Mucosa of stomach (tissue), 1 donor: ENCODE data around the gene C13orf42.

ENCODE experiments used
- H3K27me3 ChIP-seq: one replicate; pipeline ENCODE4 v1.7.0; 2013; ENCODE audit warnings: mild to moderate bottlenecking, low read length; ENCODE audit not compliant: control insufficient read depth, insufficient read depth
- H3K36me3 ChIP-seq: one replicate; pipeline ENCODE4 v1.7.0; 2013; ENCODE audit warnings: low read length; ENCODE audit not compliant: control insufficient read depth, insufficient read depth
- H3K4me1 ChIP-seq: one replicate; pipeline ENCODE4 v1.7.0; 2013; ENCODE audit warnings: mild to moderate bottlenecking, low read length; ENCODE audit not compliant: control insufficient read depth, insufficient read depth
- H3K4me3 ChIP-seq: one replicate; pipeline ENCODE4 v1.7.0; 2013; ENCODE audit warnings: low read length
- H3K9ac ChIP-seq: one replicate; pipeline ENCODE4 v1.7.0; 2013; ENCODE audit warnings: mild to moderate bottlenecking, low read length, moderate library complexity
- H3K9me3 ChIP-seq: one replicate; pipeline ENCODE4 v1.7.0; 2013; ENCODE audit warnings: mild to moderate bottlenecking, low read length, moderate library complexity; ENCODE audit not compliant: control insufficient read depth
- donor health status: Pancreatic carcinoma.

Gene C13orf42

GRCh38 chr13:51057906-51058305 is 53.2 kb downstream of the C13orf42 start:
- no peaks in the 10 kb centered on the region for H3K4me1 ChIP-seq
- no peak overlapping the region for H3K9ac ChIP-seq
- no peak overlapping the region for H3K4me3 ChIP-seq
- H3K36me3 ChIP-seq: no peaks in the 10 kb centered on the region
- H3K27me3 ChIP-seq: no peaks in the 10 kb centered on the region
- H3K9me3 ChIP-seq: no peaks in the 10 kb centered on the region

GRCh38 chr13:51057001-51057400 is 54.1 kb downstream of the C13orf42 start:
- H3K36me3 ChIP-seq: no peaks in the 10 kb centered on the region
- no peak overlapping the region for H3K4me3 ChIP-seq
- H3K4me1 ChIP-seq: no peaks in the 10 kb centered on the region
- no peaks in the 10 kb centered on the region for H3K27me3 ChIP-seq
- no peaks in the 10 kb centered on the region for H3K9me3 ChIP-seq
- H3K9ac ChIP-seq: no peak overlapping the region

DNA sequence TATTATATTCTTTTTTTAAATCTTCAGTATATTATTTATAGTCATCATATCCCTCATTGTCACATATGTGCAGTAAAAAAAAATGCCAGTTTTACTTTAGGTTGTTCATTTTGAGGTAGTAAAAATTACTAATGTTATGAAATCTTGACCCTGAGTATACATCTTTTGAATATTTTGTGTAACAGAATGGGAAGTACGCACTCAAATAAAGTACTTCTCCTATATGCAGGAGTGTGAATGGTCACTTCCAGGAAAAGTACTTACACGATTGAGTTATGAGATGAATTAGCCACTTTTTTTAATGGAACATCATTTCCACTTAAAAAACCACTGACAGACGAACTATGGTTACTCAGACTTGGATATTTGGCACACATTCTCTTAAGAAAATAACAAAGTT is 58.5 kb downstream of the C13orf42 start:
- Histone ChIP-seq H3K4me1 (no peaks in the 10 kb centered on the region), H3K4me3 (no peak overlapping the region), H3K9me3 (no peaks in the 10 kb centered on the region), H3K36me3 (no peaks in the 10 kb centered on the region), H3K27me3 (no peaks in the 10 kb centered on the region), H3K9ac (no peak overlapping the region)

DNA sequence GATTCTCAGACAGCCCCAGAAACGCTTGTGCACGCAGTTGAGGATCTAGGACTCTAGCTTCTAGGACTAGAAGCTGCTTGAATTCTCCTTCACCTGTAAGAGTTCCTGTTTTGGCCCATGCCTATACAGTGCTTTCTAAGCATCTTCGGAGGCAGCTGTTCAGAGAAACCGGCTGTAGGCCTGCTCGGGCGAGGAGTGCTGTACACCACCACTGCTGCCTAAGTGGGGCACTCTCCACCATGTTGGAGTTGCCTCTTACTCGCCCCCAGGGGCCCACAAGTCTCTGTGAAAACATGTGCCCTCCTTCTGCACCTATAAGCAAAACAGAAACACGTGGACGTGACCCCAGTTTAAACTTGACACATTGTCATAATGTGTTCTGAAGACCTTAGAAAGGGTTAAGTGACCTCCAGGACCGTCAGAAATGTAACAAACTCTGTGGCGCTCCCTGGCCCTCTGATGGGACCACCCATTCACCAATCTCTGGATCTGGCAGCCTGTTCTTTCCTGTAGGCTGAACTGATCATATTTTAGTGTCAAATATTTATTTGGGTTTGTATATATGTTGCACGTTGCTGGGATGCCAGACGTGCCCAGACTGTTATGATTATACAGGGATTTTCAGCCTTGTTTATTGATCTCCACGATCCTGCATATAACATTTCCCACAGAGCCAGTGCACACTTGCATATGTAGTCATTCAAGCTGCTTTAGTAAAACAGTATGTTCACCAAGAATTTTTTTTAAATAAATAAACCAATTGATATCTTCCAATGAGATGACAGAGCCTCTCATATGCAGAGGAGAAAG is 60.8 kb downstream of the C13orf42 start:
- Histone ChIP-seq H3K9me3 (no peaks in the 10 kb centered on the region), H3K36me3 (no peaks in the 10 kb centered on the region), H3K4me3 (no peak overlapping the region), H3K4me1 (no peaks in the 10 kb centered on the region), H3K9ac (no peak overlapping the region), H3K27me3 (no peaks in the 10 kb centered on the region)

- Histone ChIP-seq H3K9ac (no peak overlapping the region), H3K36me3 (no peaks in the 10 kb centered on the region), H3K4me1 (no peaks in the 10 kb centered on the region), H3K4me3 (no peak overlapping the region), H3K27me3 (no peaks in the 10 kb centered on the region), H3K9me3 (no peaks in the 10 kb centered on the region)
Observed at GRCh38 chr13:51048616-51049015, 62.5 kb downstream of the C13orf42 start.

DNA sequence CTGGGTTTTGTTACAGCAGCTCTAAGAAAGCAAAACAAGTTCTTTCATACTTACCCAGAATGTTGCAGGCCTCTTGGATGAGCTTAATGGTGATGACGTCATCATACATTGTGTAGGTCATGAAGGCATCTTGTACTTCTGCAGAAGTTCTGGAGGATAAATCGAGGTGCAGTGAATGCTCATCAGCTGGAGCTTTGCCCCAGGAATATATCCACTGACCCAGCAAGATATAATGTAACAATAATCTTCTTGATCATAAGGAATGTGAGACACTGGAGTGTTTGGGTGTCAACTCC is 63.0 kb downstream of the C13orf42 start:
- Histone ChIP-seq H3K4me1 (no peaks in the 10 kb centered on the region), H3K27me3 (no peaks in the 10 kb centered on the region), H3K9ac (no peak overlapping the region), H3K4me3 (no peak overlapping the region), H3K36me3 (no peaks in the 10 kb centered on the region), H3K9me3 (no peaks in the 10 kb centered on the region)

- H3K9ac ChIP-seq: no peak overlapping the region
- H3K27me3 ChIP-seq: no peaks in the 10 kb centered on the region
- H3K9me3 ChIP-seq: no peaks in the 10 kb centered on the region
- no peaks in the 10 kb centered on the region for H3K4me1 ChIP-seq
- no peak overlapping the region for H3K4me3 ChIP-seq
- no peaks in the 10 kb centered on the region for H3K36me3 ChIP-seq
Observed at GRCh38 chr13:51047434-51048165, 63.5 kb downstream of the C13orf42 start.

GRCh38 chr13:51045451-51045850 is 65.6 kb downstream of the C13orf42 start:
- Histone ChIP-seq H3K9me3 (no peaks in the 10 kb centered on the region), H3K4me3 (no peak overlapping the region), H3K27me3 (no peaks in the 10 kb centered on the region), H3K9ac (no peak overlapping the region), H3K4me1 (no peaks in the 10 kb centered on the region), H3K36me3 (no peaks in the 10 kb centered on the region)

DNA sequence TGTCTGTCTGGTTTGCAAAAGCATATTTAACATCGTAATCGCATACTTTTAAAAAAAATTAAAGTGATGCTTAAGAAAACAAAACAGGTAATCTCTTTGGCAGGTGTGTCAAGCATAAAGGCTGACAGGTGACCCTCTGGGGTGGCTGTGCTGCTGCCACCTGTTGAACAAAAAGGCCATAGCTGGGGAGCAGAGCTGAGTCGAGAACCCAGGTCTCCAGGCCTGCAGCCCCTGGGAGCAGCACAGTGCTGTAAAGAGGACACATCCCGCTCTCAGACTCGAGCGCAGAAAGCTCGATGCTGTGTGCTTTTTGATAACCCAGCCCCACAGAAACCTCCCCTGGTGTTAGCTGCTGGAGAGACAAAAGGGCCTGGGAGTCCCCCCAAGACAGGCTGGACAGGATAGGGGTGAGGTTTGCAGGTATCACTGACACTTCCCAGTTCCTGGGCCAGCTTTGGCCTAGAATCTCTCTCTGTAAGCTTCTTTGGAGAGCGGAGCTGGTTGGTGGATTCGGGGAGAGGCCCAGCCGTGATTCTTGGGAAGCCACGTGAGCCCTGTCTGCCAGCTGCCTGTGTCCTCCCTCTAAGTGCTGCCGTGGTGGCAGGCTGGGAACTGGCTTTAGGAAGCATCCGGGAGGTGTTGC is 66.9 kb downstream of the C13orf42 start:
- Histone ChIP-seq H3K27me3 (no peaks in the 10 kb centered on the region), H3K36me3 (no peaks in the 10 kb centered on the region), H3K4me1 (no peaks in the 10 kb centered on the region), H3K9me3 (no peaks in the 10 kb centered on the region), H3K9ac (no peak overlapping the region), H3K4me3 (no peak overlapping the region)

DNA sequence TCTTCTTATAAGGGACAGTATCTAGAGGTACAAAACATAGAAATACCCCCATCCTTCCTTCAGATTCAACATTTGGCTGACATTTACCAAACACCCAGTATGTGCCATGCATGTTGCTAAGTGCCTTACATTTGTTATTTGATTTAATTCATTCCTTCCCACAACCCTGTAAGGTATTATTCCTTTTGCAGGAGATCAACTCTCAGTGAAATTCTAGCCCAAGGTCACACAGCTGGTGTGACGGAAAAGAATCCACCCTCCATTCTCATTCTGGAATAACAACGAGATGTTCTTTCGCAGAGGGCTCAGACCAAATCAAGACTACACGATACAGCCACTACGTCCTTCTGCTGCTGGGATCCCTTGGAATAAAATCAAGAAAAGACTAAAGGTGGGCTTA is 67.8 kb downstream of the C13orf42 start:
- H3K4me3 ChIP-seq: no peak overlapping the region
- no peaks in the 10 kb centered on the region for H3K36me3 ChIP-seq
- H3K9me3 ChIP-seq: no peaks in the 10 kb centered on the region

GRCh38 chr13:51041710-51042109 is 69.4 kb downstream of the C13orf42 start:
- Histone ChIP-seq H3K4me1 (no peaks in the 10 kb centered on the region), H3K4me3 (no peak overlapping the region), H3K9me3 (no peaks in the 10 kb centered on the region), H3K27me3 (no peaks in the 10 kb centered on the region), H3K36me3 (no peaks in the 10 kb centered on the region), H3K9ac (no peak overlapping the region)

More for the DNA sequence above, 67.8 kb downstream of the C13orf42 start:
- Histone ChIP-seq H3K27me3 (no peaks in the 10 kb centered on the region), H3K4me1 (no peaks in the 10 kb centered on the region), H3K9ac (no peak overlapping the region)

DNA sequence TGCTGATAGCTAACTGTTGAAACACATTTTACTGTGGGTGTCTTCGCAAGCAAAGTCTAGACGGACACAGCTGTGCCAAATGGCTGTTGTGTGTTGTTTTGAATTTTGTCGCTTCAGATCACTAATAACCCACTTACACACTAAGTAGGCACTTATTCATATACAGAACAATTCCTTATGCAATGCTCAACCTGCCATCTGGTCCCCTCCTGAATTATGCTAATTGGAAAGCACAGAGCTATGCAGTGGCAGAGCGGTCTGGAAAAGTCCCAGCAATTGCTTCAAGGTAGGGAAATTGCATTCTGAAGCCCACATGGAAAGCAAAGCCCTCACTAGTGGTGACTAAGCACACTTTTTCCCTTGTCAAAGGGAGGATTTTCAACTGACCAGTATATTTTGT is 69.9 kb downstream of the C13orf42 start:
- Histone ChIP-seq H3K27me3 (no peaks in the 10 kb centered on the region), H3K36me3 (no peaks in the 10 kb centered on the region), H3K9me3 (no peaks in the 10 kb centered on the region), H3K9ac (no peak overlapping the region), H3K4me3 (no peak overlapping the region), H3K4me1 (no peaks in the 10 kb centered on the region)
